Epithelial cell of esophagus (primary cell): ENCODE measurements around the gene STXBP2.

ENCODE experiments used
- DNase-seq: peaks from one replicate; pipeline ENCODE4 v3.0.0; 2010; ENCODE audit warnings: low read depth
- H3K4me3 ChIP-seq: 2 replicates; pipeline ENCODE4 v1.5.1; 2011; ENCODE audit warnings: mild to moderate bottlenecking, low read length, control low read depth
- TF ChIP-seq, protein P1 (sequence below): IDR thresholded peaks from 2 replicates; pipeline ENCODE4 v1.5.1; 2011; ENCODE audit warnings: low read depth, mild to moderate bottlenecking, low read length, control low read depth, inconsistent platforms; ENCODE audit not compliant: insufficient read depth; ENCODE audit errors: missing control alignments

STXBP2 gene

DNA sequence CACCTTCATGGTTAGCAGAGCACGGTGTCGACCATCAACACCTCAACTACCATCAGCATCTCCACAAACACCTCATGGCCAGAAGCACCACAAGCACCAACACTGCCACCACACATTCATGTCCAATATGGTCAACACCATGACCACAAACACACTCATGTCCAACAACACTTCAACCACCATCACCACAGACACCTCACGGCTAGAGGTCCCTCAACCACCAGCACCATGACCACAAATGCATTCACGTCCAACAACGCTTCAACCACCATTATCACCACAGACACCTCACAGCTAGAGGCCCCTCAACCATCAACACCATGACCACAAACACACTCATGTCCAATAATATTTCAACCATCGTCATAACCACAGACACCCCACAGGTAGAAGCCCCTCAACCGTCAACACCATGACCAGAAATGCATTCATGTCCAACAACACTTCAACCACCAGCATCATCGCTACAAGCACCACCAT lies 53.9 kb downstream of the STXBP2 start:
- DNase-seq: no peak
- TF ChIP-seq, protein P1, sequence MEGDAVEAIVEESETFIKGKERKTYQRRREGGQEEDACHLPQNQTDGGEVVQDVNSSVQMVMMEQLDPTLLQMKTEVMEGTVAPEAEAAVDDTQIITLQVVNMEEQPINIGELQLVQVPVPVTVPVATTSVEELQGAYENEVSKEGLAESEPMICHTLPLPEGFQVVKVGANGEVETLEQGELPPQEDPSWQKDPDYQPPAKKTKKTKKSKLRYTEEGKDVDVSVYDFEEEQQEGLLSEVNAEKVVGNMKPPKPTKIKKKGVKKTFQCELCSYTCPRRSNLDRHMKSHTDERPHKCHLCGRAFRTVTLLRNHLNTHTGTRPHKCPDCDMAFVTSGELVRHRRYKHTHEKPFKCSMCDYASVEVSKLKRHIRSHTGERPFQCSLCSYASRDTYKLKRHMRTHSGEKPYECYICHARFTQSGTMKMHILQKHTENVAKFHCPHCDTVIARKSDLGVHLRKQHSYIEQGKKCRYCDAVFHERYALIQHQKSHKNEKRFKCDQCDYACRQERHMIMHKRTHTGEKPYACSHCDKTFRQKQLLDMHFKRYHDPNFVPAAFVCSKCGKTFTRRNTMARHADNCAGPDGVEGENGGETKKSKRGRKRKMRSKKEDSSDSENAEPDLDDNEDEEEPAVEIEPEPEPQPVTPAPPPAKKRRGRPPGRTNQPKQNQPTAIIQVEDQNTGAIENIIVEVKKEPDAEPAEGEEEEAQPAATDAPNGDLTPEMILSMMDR: no peak
- H3K4me3 ChIP-seq: no peak overlapping the region

GRCh38 chr19:7691497-7691896 lies 54.6 kb downstream of the STXBP2 start:
- no peak overlapping the region for H3K4me3 ChIP-seq
- no peak for DNase-seq
- TF ChIP-seq, protein P1: no peak

DNA sequence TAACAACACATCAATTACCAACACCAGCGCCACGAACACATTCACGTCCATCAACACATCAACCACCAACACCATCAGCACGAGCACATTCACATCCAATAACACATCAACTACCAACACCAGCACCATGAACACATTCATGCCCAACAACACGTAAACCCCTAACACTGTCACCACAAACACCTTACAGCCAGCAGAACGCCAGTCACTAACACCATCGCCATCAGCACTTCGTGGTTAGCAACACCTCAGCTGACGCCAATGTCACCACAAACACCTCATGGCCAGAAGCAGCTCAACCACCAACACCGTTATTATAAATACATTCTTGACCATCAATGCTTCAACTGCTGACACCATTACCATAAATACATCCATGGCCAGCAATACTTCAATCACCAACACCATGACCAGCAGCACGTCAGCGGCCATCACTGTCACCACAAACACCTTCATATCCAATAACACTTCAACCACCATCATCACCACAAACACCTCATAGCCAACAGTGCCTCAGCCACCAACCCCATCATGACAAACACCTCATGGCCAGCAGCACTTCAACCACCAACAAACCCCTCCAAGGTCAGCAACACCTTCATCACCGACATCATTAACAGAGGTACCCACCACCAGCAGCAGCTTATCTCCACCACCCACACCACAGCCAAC lies 55.6 kb downstream of the STXBP2 start:
- no peak for DNase-seq
- TF ChIP-seq, protein P1: no peak
- no peak overlapping the region for H3K4me3 ChIP-seq

DNA sequence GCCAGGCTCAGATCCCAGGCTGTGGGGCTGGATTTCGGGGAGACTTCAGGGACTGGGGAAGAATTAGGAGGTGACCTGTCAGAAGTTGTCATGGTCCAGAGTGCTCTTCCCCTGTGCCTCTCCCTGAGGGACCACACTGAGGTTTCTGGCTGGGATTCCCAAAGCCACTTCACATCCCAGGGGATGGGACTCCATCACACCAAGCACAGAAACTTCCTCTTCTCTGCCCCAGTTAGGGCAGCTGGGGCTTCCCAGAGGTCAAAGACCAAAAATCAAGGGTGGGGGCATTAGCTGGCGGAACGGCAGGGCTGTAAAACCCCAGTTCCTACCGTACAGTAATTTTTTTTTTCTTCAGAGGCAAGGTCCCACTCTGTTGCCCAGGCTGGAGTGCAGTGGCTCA lies 57.6 kb downstream of the STXBP2 start:
- DNase-seq: no peak
- H3K4me3 ChIP-seq: no peak overlapping the region

More for the DNA sequence above, 57.6 kb downstream of the STXBP2 start:
- TF ChIP-seq, protein P1: no peak
